ENCODE results near the gene FIP1L1. TPM values are rescaled to one million over a fixed set of nuclear protein-coding genes. Genes with fewer than 3 reads are reported as not detected.
A peak's percentile ranks its signal among the peaks of the same experiment; 100 is the strongest.
"Not testable (repeated sequence)": the region's sequence is repeated elsewhere in the genome, so short reads cannot be mapped to it uniquely, and the experiment has no call there.

FIP1L1 gene
- total RNA-seq, 1 experiment from 2014 or later, result 56.3 TPM

DNA sequence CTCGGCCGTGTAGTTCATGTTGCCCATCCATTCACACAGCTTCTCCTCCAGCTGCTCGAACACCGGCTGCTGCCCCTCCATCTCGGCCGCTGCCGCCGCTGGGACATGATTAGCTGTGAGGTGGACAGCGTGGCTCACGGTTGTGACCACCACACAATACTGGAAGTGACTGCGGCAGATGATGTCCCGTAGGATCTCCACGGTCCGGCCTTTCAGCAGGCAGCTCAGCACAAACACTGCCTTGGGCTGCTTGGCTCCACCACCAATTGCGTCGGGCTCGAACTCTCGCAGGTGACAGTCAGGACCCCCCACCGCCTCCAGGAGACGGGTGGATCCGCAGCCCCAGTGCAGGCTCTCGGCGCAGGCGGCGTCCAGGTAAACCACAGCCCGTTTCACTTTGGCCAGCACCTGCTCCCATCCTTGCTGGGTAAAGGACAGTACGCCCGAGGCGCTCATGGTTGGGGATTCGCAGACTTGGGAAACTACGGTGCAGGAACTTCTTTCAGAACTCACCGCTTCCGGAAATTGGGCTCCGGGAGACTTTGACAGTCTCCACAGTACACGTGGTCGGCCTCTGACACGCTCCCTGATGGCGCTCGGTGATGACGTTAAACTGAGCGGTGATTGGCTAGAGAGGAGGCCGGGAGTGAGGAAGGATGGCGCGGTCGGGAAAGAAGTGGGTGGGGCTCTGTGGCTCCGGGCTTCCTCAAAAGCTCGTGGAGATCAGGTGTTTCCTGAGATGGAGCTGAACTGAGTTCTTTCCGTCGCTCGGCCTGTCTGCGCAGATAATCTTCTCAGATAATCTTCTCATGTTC, 11.7 kb upstream of the FIP1L1 start, which contains the start of gene SCFD2:
Gene SCFD2, minus strand, starts transcription at position 576 of the 815 bp plus-strand sequence.
- Histone ChIP-seq H3K9me3 (replicated peaks) (no peaks in the 10 kb centered on the region), H3K4me1 (replicated peaks) (peaks cover 5% of the 10 kb centered on the region), H3K36me3 (0 out of 2 replicates have a peak, but pooled peaks cover 2% of the 10 kb centered on the region), H3K4me3 (peak within 1 kb of the TSS; percentile 63), H3K27ac (no peak within 1 kb of the TSS), H3K27me3 (replicated peaks) (peaks cover 6% of the 10 kb centered on the region; the same call in 1 of the 2 replicates)
- DNase-seq (ENCODE audit: low read depth in 1 of 2, low spot score in 2 of 2), result peak; percentile 93 to 97

DNA sequence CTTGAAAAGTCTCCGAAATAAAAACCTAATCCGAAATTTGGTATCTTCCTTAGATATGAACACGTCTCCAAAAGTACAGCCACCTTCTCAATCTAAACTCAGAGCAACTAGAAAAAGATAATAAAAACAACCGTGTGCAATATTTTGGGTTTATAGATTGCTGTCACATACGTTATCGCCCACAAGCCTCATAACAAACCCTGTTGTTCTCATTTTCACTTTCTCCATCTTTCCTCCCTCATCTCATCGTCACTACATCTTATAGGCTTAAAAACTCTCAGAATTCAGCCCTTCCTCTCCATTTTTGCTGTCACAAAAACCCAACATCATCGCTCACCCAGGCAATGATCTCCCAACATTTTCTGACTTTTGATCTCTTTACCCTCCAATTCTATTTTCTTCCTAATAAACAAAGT, 11.1 kb upstream of the FIP1L1 start:
- H3K36me3 ChIP-seq, result 0 out of 2 replicates have a peak, but pooled peaks cover 2% of the 10 kb centered on the region
- no peaks in the 10 kb centered on the region for H3K9me3 ChIP-seq (replicated peaks)
- no peak overlapping the region for H3K27ac ChIP-seq
- H3K4me1 ChIP-seq (replicated peaks), result peaks cover 5% of the 10 kb centered on the region
- no peak for DNase-seq (ENCODE audit: low read depth in 1 of 2, low spot score in 2 of 2)
- H3K4me3 ChIP-seq, result peak overlapping the region; percentile 63
- peaks cover 6% of the 10 kb centered on the region; the same call in 1 of the 2 replicates for H3K27me3 ChIP-seq (replicated peaks)

DNA sequence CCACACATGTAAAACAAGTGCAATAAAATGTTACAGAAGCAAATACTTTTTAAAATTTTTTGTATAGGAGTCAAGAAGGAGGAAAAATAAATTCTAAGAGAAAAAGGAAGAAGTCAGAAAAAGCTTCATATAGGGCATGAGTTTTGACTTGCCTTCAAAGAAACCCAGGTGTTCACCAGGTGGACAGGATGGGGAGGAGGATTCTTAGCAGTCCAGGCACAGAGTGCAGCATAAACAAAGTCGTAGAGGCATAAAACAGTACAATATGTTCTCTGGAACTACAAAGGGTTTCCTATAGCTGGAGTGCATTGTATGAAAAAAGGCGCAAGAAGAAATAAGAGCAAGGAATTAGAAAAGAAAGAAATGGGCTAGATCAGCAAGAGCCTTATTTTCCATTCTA, 9.7 kb upstream of the FIP1L1 start:
- Histone ChIP-seq H3K27me3 (replicated peaks) (peaks cover 6% of the 10 kb centered on the region; the same call in 1 of the 2 replicates), H3K27ac (no peak overlapping the region), H3K9me3 (replicated peaks) (no peaks in the 10 kb centered on the region), H3K36me3 (no peaks in the 10 kb centered on the region), H3K4me3 (no peak overlapping the region), H3K4me1 (replicated peaks) (peaks cover 5% of the 10 kb centered on the region)
- DNase-seq (ENCODE audit: low read depth in 1 of 2, low spot score in 2 of 2), result no peak

DNA sequence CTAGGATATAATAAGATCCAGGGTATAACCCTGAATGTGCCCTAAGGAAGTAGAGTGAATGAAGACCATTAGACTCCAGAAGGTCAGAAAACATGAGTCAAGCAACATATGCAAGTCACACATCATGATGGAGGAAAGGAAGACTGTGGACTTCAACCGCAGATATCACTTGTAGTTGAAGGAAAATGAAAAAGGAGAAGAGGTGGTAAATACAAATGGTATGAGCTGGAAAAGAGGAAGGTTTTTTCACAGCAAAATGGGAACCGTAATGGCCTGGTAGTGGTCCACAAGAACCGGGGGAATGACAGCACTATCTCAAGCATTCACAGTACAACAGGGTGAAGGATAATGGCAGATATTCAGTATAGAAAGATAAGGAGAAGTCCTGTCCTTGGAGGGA, 6.4 kb upstream of the FIP1L1 start:
- no peaks in the 10 kb centered on the region for H3K9me3 ChIP-seq (replicated peaks)
- H3K27me3 ChIP-seq (replicated peaks), result peaks cover 6% of the 10 kb centered on the region; the same call in 1 of the 2 replicates
- no peak for DNase-seq (ENCODE audit: low read depth in 1 of 2, low spot score in 2 of 2)
- no peak overlapping the region for H3K27ac ChIP-seq
- H3K36me3 ChIP-seq, result no peaks in the 10 kb centered on the region
- peaks cover 5% of the 10 kb centered on the region for H3K4me1 ChIP-seq (replicated peaks)
- no peak overlapping the region for H3K4me3 ChIP-seq

DNA sequence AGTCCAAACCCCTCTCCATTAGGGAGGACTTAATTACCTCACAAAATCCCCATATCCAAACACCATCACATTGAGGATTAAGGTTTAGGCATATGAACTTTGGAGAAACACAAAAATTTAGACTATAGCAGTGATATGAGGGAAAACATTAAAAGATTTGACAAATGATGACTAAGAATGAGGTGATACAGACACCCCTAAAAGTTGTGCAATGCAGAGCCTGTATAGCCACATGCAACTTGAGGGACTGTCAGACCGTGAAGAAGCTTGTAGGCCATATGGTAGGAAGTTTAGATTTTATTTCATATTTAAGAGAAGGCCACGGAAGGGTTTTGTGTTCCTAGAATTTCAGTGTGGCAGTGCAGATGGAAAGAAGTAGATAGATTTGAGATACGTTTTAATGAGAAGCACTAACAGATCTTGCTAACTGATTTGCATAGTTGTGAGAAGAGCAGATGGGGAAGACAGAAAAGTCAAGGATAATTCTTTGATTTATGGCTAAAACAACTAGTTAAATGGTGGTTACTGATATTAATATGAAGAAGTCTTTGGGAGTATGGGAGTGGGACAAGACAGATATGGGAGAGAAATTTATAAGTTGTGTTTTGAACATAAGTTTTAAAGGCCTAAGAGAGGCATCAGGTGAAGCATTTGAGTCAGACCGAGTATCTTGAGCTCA, 5.5 kb upstream of the FIP1L1 start:
- Histone ChIP-seq H3K27me3 (replicated peaks) (peaks cover 6% of the 10 kb centered on the region; the same call in 1 of the 2 replicates), H3K36me3 (no peaks in the 10 kb centered on the region), H3K4me1 (replicated peaks) (0 out of 2 replicates have a peak, but pooled peaks cover 1% of the 10 kb centered on the region), H3K4me3 (no peak overlapping the region), H3K9me3 (replicated peaks) (no peaks in the 10 kb centered on the region), H3K27ac (no peak overlapping the region)
- DNase-seq (ENCODE audit: low read depth in 1 of 2, low spot score in 2 of 2), result no peak

DNA sequence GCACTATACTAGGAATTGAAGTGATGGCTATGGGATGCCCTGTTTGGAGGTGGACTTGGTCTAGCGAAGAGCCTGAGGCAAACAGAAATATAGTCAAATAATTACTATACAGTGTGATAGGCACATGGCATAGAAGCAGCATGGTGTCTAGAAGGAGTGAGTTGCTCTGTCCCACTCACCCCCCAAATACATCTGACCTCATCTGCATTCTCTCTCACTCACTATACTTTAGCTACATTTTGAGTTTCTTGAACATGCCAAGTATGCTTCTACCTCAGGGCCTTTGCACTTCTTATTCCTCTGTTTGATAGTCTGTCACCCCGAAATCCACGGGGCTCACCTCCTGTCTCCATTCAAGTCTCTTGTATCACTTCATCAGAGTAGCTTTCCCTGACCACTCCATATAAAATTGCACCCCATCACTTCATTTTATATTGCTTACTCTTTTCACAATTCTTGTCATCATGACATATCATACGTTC, 2.6 kb upstream of the FIP1L1 start:
- H3K27me3 ChIP-seq (replicated peaks), result no peaks in the 10 kb centered on the region

DNA sequence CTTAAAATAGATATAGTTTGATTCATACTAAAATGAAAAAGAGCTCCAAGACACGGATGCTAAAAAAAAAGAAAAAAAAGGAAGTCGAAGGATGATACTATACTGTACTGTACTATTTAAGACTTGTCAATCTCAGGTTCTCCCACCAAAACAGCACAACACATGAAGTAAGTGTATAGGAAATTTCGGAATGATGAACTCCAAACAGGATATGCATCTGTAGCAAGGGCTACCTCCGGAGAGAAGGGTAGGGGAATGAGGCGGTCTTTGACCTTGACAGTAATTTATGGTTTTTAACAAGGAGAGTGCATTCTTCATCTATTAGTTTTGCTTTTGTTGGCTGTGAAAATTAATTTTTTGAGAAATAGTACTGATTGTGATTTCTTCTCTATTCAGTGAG, 541 bp upstream of the FIP1L1 start:
- H3K27ac ChIP-seq, result no peak overlapping the region
- H3K36me3 ChIP-seq, result peaks cover 21% of the 10 kb centered on the region
- peaks cover 3% of the 10 kb centered on the region; the same call in 1 of the 2 replicates for H3K4me1 ChIP-seq (replicated peaks)
- DNase-seq (ENCODE audit: low read depth in 1 of 2, low spot score in 2 of 2), result no peak
- H3K9me3 ChIP-seq (replicated peaks), result 0 out of 2 replicates have a peak, but pooled peaks cover 2% of the 10 kb centered on the region
- no peaks in the 10 kb centered on the region for H3K27me3 ChIP-seq (replicated peaks)
- peak overlapping the region; percentile 85 for H3K4me3 ChIP-seq

More for the DNA sequence above, 2.6 kb upstream of the FIP1L1 start:
- Histone ChIP-seq H3K9me3 (replicated peaks) (0 out of 2 replicates have a peak, but pooled peaks cover 2% of the 10 kb centered on the region), H3K4me3 (no peak overlapping the region), H3K36me3 (peaks cover 10% of the 10 kb centered on the region), H3K27ac (no peak overlapping the region), H3K4me1 (replicated peaks) (peaks cover 3% of the 10 kb centered on the region; the same call in 1 of the 2 replicates)
- DNase-seq (ENCODE audit: low read depth in 1 of 2, low spot score in 2 of 2), result no peak

DNA sequence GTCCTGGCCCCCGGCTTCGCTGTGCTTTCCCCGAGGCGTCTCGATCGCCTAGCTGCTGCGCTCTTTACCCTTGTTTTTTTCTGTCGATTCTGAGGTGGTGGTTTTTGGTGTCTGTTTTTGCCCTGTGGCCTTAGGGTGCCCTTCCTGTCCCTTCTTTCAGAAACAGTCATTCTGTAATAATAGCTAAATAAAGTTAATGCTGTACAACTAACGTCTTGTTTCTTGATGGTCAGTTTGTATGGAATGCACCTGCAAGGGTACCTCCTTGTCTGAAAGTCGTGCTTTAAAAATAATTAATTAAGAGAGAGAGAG, 686 bp downstream of the FIP1L1 start:
- DNase-seq (ENCODE audit: low read depth in 1 of 2, low spot score in 2 of 2), result no peak
- peaks cover 3% of the 10 kb centered on the region; the same call in 1 of the 2 replicates for H3K4me1 ChIP-seq (replicated peaks)
- H3K27ac ChIP-seq, result peak overlapping the region; percentile 62
- H3K9me3 ChIP-seq (replicated peaks), result 0 out of 2 replicates have a peak, but pooled peaks cover 2% of the 10 kb centered on the region
- peak overlapping the region; percentile 85 for H3K4me3 ChIP-seq
- no peaks in the 10 kb centered on the region for H3K27me3 ChIP-seq (replicated peaks)
- peaks cover 30% of the 10 kb centered on the region for H3K36me3 ChIP-seq

DNA sequence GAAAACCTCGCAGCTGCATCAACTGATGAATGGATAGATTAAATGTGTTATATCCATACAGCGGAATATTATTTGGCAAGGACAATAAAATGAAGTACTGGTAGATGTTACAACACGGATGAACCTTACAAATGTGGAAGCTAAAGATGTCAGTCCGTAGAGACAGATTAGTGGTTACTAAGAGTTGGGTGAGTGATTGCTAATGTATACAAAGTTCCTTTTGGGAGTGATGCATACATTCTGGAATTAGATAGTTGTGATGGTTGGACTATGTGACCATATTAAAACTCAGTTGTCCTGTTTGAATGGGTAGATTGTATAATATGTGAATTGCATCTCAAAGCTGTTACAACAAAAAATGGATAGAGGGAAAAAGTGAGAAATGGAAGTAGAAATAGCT, 2.8 kb downstream of the FIP1L1 start:
- H3K9me3 ChIP-seq (replicated peaks), result 0 out of 2 replicates have a peak, but pooled peaks cover 2% of the 10 kb centered on the region
- peaks cover 3% of the 10 kb centered on the region; the same call in 1 of the 2 replicates for H3K4me1 ChIP-seq (replicated peaks)
- peaks cover 51% of the 10 kb centered on the region for H3K36me3 ChIP-seq
- no peaks in the 10 kb centered on the region for H3K27me3 ChIP-seq (replicated peaks)
- H3K27ac ChIP-seq, result no peak overlapping the region
- H3K4me3 ChIP-seq, result no peak overlapping the region
- DNase-seq (ENCODE audit: low read depth in 1 of 2, low spot score in 2 of 2), result no peak

DNA sequence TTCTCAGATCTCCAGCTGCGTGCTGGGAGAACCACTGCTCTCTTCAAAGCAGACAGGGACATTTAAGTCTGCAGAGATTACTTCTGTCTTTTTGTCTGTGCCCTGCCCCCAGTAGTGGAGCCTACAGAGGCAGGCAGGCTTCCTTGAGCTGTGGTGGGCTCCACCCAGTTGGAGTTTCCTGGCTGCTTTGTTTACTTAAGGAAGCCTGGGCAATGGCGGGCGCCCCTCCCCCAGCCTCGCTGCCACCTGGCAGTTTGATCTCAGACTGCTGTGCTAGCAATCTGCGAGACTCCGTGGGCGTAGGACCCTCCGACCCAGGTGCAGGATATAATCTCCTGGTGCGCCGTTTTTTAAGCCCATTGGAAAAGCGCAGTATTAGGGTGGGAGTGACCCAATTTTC, 32.0 kb downstream of the FIP1L1 start:
- not testable (repeated sequence) for H3K4me1 ChIP-seq (replicated peaks); DNase-seq (ENCODE audit: low read depth in 1 of 2, low spot score in 2 of 2); H3K9me3 ChIP-seq (replicated peaks); H3K36me3 ChIP-seq; H3K27me3 ChIP-seq (replicated peaks); H3K4me3 ChIP-seq; H3K27ac ChIP-seq

DNA sequence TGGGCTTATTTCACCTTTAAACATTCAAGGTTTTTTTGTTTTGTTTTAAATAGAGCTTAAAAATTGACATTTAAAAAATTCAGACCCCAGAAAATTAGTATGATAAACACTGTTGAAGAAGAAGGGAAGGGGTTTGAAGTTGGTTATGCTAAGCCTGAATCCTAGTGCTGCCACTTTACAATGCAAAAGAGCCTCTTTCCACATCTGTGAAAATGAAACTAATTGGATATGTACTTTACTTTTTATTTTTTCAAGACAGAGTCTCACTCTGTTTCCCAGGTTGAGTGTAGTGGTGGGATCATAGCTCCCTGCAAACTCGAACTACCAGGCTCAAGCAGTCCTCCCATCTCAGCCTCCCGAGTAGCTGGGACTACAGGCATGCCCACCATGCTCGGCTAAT, 41.8 kb downstream of the FIP1L1 start:
- Histone ChIP-seq H3K9me3 (replicated peaks) (no peaks in the 10 kb centered on the region), H3K27ac (no peak overlapping the region), H3K4me3 (no peak overlapping the region), H3K36me3 (peaks cover 2% of the 10 kb centered on the region; the same call in 1 of the 2 replicates), H3K4me1 (replicated peaks) (no peaks in the 10 kb centered on the region), H3K27me3 (replicated peaks) (no peaks in the 10 kb centered on the region)
- DNase-seq (ENCODE audit: low read depth in 1 of 2, low spot score in 2 of 2), result no peak

DNA sequence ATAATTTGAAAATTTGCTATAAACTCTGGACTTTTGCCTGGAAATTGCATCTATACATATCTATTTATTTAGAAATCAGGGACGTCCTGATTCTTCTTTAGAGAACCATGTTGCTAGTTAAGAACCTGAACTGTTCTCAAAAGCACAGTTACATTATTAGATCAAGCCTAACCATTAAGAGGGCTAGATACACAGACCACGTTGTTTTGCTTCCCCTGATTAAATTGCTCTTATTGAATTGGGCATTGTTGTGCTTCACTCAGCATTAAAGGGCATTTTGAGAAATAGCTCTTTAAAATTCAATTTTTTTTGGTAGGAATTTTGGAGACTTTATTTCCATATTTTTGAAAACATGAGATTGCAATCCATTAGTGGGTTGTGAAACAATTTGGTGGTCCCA, 44.4 kb downstream of the FIP1L1 start:
- no peak for DNase-seq (ENCODE audit: low read depth in 1 of 2, low spot score in 2 of 2)
- Histone ChIP-seq H3K4me3 (no peak overlapping the region), H3K27me3 (replicated peaks) (no peaks in the 10 kb centered on the region), H3K36me3 (0 out of 2 replicates have a peak, but pooled peaks cover 8% of the 10 kb centered on the region), H3K9me3 (replicated peaks) (no peaks in the 10 kb centered on the region), H3K27ac (no peak overlapping the region), H3K4me1 (replicated peaks) (no peaks in the 10 kb centered on the region)

DNA sequence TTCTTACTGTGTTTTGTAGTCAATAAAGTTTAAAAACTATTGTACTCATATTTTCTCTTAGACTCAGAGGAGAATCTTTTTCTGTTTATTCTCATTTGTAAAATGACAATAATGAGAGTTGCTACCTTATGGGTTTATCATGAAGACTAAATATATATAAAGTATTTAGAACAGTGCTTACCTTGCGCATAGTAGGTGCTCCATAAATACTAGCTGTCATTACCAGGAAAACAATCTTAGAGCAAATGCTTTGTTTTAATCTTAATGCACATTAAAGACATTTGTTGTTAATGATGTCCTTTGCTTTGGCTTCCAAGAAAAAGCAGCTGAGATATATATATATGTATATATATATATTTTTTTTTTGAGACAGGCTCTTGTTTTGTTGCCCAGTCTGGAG, 44.9 kb downstream of the FIP1L1 start:
- Histone ChIP-seq H3K27ac (no peak overlapping the region), H3K4me1 (replicated peaks) (no peaks in the 10 kb centered on the region), H3K4me3 (no peak overlapping the region), H3K27me3 (replicated peaks) (no peaks in the 10 kb centered on the region), H3K36me3 (0 out of 2 replicates have a peak, but pooled peaks cover 11% of the 10 kb centered on the region), H3K9me3 (replicated peaks) (no peaks in the 10 kb centered on the region)
- no peak for DNase-seq (ENCODE audit: low read depth in 1 of 2, low spot score in 2 of 2)

DNA sequence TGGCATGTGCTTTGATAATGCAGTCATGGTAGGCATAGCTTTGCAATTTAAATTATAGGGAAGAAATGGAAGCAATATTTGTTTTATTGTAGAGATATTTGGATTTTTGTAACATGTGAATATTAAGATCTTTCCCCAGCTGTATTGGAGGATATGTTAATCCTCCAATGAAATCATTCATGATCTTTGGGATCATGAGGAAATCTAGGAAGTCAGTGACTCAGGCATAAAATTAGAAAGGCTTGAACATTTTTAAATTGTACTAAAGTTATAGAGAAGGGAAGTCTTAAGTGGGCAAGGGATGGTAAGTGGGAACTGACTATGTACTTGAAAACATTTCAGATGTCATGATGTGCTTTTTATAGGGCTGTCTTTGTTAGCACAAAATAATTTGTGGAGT, 46.8 kb downstream of the FIP1L1 start:
- Histone ChIP-seq H3K4me3 (no peak overlapping the region), H3K9me3 (replicated peaks) (no peaks in the 10 kb centered on the region), H3K4me1 (replicated peaks) (no peaks in the 10 kb centered on the region), H3K27ac (no peak overlapping the region), H3K27me3 (replicated peaks) (no peaks in the 10 kb centered on the region), H3K36me3 (peaks cover 18% of the 10 kb centered on the region)
- DNase-seq (ENCODE audit: low read depth in 1 of 2, low spot score in 2 of 2), result no peak
